GM23338 (cell line): Measurements from ENCODE around the gene ART4. TPM values are rescaled to one million over a fixed set of nuclear protein-coding genes. Genes with fewer than 3 reads are reported as not detected.

Experiments used
- ATAC-seq: fragments of 200-7000 bp; cut with Tn5 transposase; 3 replicates; pipeline ENCODE4 v1.9.1; 2020
- DNase-seq: peaks from one replicate; pipeline ENCODE4 v3.0.0-alpha.2; 2015; ENCODE audit warnings: low spot score
- H2AFZ ChIP-seq: fragments of 200-600 bp; sonication (generic); 2 replicates; pipeline ENCODE4 v1.8.0; 2016; ENCODE audit warnings: antibody characterized with exemption, mild to moderate bottlenecking, moderate library complexity
- H3F3A ChIP-seq: fragments of 200-600 bp; sonication (generic); replicated peaks from 2 replicates; pipeline ENCODE4 v1.8.0; 2017; ENCODE audit warnings: antibody characterized with exemption, mixed run types, low read depth
- H3K27ac ChIP-seq: fragments of 200-600 bp; sonication (generic); 2 replicates; pipeline ENCODE4 v1.6.1; 2016; ENCODE audit warnings: low read depth
- H3K27me3 ChIP-seq: fragments of 200-600 bp; sonication (generic); 2 replicates; pipeline ENCODE4 v1.8.0; 2016; ENCODE audit warnings: mild to moderate bottlenecking, mixed run types, moderate library complexity; ENCODE audit not compliant: insufficient read depth
- H3K36me3 ChIP-seq: fragments of 200-600 bp; sonication (generic); 2 replicates; pipeline ENCODE4 v1.8.0; 2016; ENCODE audit warnings: mild to moderate bottlenecking; ENCODE audit not compliant: insufficient read depth
- H3K4me1 ChIP-seq: fragments of 200-600 bp; sonication (generic); 2 replicates; pipeline ENCODE4 v1.8.0; 2016; ENCODE audit warnings: mild to moderate bottlenecking, moderate library complexity; ENCODE audit not compliant: insufficient read depth
- H3K4me2 ChIP-seq: fragments of 200-600 bp; sonication (generic); 2 replicates; pipeline ENCODE4 v1.7.1; 2017; ENCODE audit warnings: mixed run types
- H3K4me3 ChIP-seq: fragments of 200-600 bp; sonication (generic); 2 replicates; pipeline ENCODE4 v1.6.1; 2016; ENCODE audit warnings: mixed run types
- H3K79me2 ChIP-seq: fragments of 200-600 bp; sonication (generic); replicated peaks from 2 replicates; pipeline ENCODE4 v1.8.0; 2017; ENCODE audit warnings: mild to moderate bottlenecking; ENCODE audit not compliant: insufficient read depth
- H3K9me2 ChIP-seq: fragments of 200-600 bp; sonication (generic); 2 replicates; pipeline ENCODE4 v1.8.0; 2017; ENCODE audit not compliant: insufficient read depth
- H4K20me1 ChIP-seq: fragments of 200-600 bp; sonication (generic); replicated peaks from 2 replicates; pipeline ENCODE4 v1.8.0; 2017; ENCODE audit warnings: mild to moderate bottlenecking; ENCODE audit not compliant: insufficient read depth
- H3K27ac Mint-ChIP-seq: 2 replicates; pipeline ENCODE4 v1.8.0; 2020; ENCODE audit warnings: inconsistent platforms, mild to moderate bottlenecking, moderate library complexity, mixed read lengths
- H3K27me3 Mint-ChIP-seq: 3 replicates; pipeline ENCODE4 v1.8.0; 2022; ENCODE audit warnings: low read depth, mild to moderate bottlenecking, moderate library complexity, mixed read lengths, inconsistent platforms; ENCODE audit not compliant: insufficient read depth, poor library complexity
- H3K36me3 Mint-ChIP-seq: 3 replicates; pipeline ENCODE4 v1.8.0; 2021; ENCODE audit warnings: low read depth, mild to moderate bottlenecking, inconsistent platforms, moderate library complexity, mixed read lengths
- H3K4me1 Mint-ChIP-seq: 3 replicates; pipeline ENCODE4 v1.8.0; 2020; ENCODE audit warnings: mild to moderate bottlenecking, inconsistent platforms, mixed read lengths
- H3K4me3 Mint-ChIP-seq: 3 replicates; pipeline ENCODE4 v1.8.0; 2021; ENCODE audit warnings: moderate library complexity, mild to moderate bottlenecking, inconsistent platforms, mixed read lengths
- H3K9me3 Mint-ChIP-seq: 3 replicates; pipeline ENCODE4 v1.8.0; 2020; ENCODE audit warnings: moderate library complexity, mild to moderate bottlenecking, inconsistent platforms, mixed read lengths
- CREB1 ChIP-seq: fragments of 250-450 bp; sonication (Bioruptor Pico); IDR thresholded peaks from 2 replicates; pipeline ENCODE4 v1.5.0; 2020; ENCODE audit warnings: low read depth, mild to moderate bottlenecking, moderate library complexity
- ETS1 ChIP-seq: IDR thresholded peaks from 2 replicates; pipeline ENCODE4 v1.6.1; 2016; ENCODE audit warnings: antibody characterized with exemption
- EZH2 ChIP-seq: fragments of 200-600 bp; sonication (generic); IDR thresholded peaks from one replicate; pipeline ENCODE4 v1.8.0; 2017; ENCODE audit warnings: antibody characterized with exemption, mild to moderate bottlenecking, low read depth; ENCODE audit not compliant: unreplicated experiment
- EZH2phosphoT487 ChIP-seq: fragments of 200-600 bp; sonication (generic); IDR thresholded peaks from one replicate; pipeline ENCODE4 v1.8.1; 2018; ENCODE audit warnings: antibody characterized with exemption; ENCODE audit not compliant: unreplicated experiment
- JUNB ChIP-seq: IDR thresholded peaks from one replicate; pipeline ENCODE4 v1.6.1; 2016; ENCODE audit warnings: antibody characterized with exemption; ENCODE audit not compliant: unreplicated experiment
- NANOG ChIP-seq: IDR thresholded peaks from 2 replicates; pipeline ENCODE4 v1.6.1; 2016; ENCODE audit warnings: antibody characterized with exemption, borderline replicate concordance
- POLR2AphosphoS5 ChIP-seq: IDR thresholded peaks from 2 replicates; pipeline ENCODE4 v1.6.1; 2016; ENCODE audit warnings: antibody characterized with exemption, low read depth
- ZNF114 ChIP-seq: fragments of 250-450 bp; sonication (Bioruptor Pico); IDR thresholded peaks from 2 replicates; pipeline ENCODE4 v1.5.0; 2020; ENCODE audit warnings: mild to moderate bottlenecking, moderate library complexity
- ZNF331 ChIP-seq: fragments of 250-450 bp; sonication (Bioruptor Pico); IDR thresholded peaks from 2 replicates; pipeline ENCODE4 v1.5.0; 2020; ENCODE audit warnings: low read depth, mild to moderate bottlenecking, moderate library complexity
- ZNF462 ChIP-seq: fragments of 250-450 bp; sonication (Bioruptor Pico); IDR thresholded peaks from 2 replicates; pipeline ENCODE4 v1.5.0; 2020; ENCODE audit warnings: mild to moderate bottlenecking, moderate library complexity
- polyA plus RNA-seq: library from polyadenylated mRNA; unstranded; fragments of >200 nt; fragmentation: Nextera tagmentation; extraction: Ambion mirVana; gene quantifications from 2 replicates; pipeline ENCODE4 v1.2.1, GENCODE V29; 2016
- total RNA-seq: library from RNA; depleted of rRNA; stranded (reverse); fragments of >200 nt; shearing (Covaris generic); gene quantifications from 2 replicates; pipeline ENCODE4 v1.2.3, GENCODE V29; 2014
- TF ChIP-seq, protein P1 (sequence below): IDR thresholded peaks from one replicate; pipeline ENCODE4 v1.6.1; 2018; ENCODE audit warnings: antibody characterized with exemption; ENCODE audit not compliant: unreplicated experiment

ART4 gene
- total and polyA plus RNA-seq, 2 experiments from 2014 or later, result 0.08 TPM; not detected in 1

- Mint-ChIP-seq H3K27me3 (no peaks in the 10 kb centered on the region), H3K4me3 (no peak overlapping the region), H3K4me1 (no peaks in the 10 kb centered on the region), H3K27ac (no peak overlapping the region), H3K36me3 (no peaks in the 10 kb centered on the region), H3K9me3 (no peaks in the 10 kb centered on the region)
- TF ChIP-seq ETS1, result no peak
- TF ChIP-seq CREB1 (CRISPR knock-in tag), result no peak
- no peak for TF ChIP-seq ZNF331 (CRISPR knock-in tag)
- TF ChIP-seq JUNB, result no peak
- no peak for TF ChIP-seq EZH2
- TF ChIP-seq ZNF462 (CRISPR knock-in tag), result no peak
- no peak for TF ChIP-seq NANOG
- TF ChIP-seq POLR2AphosphoS5, result no peak
- no peak for TF ChIP-seq ZNF114 (CRISPR knock-in tag)
- TF ChIP-seq EZH2phosphoT487, result no peak
- TF ChIP-seq, protein P1, sequence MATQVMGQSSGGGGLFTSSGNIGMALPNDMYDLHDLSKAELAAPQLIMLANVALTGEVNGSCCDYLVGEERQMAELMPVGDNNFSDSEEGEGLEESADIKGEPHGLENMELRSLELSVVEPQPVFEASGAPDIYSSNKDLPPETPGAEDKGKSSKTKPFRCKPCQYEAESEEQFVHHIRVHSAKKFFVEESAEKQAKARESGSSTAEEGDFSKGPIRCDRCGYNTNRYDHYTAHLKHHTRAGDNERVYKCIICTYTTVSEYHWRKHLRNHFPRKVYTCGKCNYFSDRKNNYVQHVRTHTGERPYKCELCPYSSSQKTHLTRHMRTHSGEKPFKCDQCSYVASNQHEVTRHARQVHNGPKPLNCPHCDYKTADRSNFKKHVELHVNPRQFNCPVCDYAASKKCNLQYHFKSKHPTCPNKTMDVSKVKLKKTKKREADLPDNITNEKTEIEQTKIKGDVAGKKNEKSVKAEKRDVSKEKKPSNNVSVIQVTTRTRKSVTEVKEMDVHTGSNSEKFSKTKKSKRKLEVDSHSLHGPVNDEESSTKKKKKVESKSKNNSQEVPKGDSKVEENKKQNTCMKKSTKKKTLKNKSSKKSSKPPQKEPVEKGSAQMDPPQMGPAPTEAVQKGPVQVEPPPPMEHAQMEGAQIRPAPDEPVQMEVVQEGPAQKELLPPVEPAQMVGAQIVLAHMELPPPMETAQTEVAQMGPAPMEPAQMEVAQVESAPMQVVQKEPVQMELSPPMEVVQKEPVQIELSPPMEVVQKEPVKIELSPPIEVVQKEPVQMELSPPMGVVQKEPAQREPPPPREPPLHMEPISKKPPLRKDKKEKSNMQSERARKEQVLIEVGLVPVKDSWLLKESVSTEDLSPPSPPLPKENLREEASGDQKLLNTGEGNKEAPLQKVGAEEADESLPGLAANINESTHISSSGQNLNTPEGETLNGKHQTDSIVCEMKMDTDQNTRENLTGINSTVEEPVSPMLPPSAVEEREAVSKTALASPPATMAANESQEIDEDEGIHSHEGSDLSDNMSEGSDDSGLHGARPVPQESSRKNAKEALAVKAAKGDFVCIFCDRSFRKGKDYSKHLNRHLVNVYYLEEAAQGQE, result no peak
- no peak overlapping the region for H3K4me2 ChIP-seq
- H3K79me2 ChIP-seq, result no peaks in the 10 kb centered on the region
- no peaks in the 10 kb centered on the region for H3K36me3 ChIP-seq
- no peak overlapping the region for H2AFZ ChIP-seq
- no peak overlapping the region for H3K27ac ChIP-seq
- no peak for DNase-seq
- no peak overlapping the region for H3K4me3 ChIP-seq
- no peaks in the 10 kb centered on the region for H3K9me2 ChIP-seq
- H3K4me1 ChIP-seq, result no peaks in the 10 kb centered on the region
- no peaks in the 10 kb centered on the region for H4K20me1 ChIP-seq
- no peaks in the 10 kb centered on the region for H3K27me3 ChIP-seq
- ATAC-seq, result no peak
- H3F3A ChIP-seq, result no peaks in the 10 kb centered on the region
These were observed 33.5 kb upstream of the ART4 start for GRCh38 chr12:14876833-14877232.
